Measurements from ENCODE around the gene ACKR2. TPM values are rescaled to one million over a fixed set of nuclear protein-coding genes. Genes with fewer than 3 reads are reported as not detected.

Gene ACKR2
- total and polyA plus RNA-seq, 12 donors: 0.15 to 2.1 (median 1.1) TPM

DNA sequence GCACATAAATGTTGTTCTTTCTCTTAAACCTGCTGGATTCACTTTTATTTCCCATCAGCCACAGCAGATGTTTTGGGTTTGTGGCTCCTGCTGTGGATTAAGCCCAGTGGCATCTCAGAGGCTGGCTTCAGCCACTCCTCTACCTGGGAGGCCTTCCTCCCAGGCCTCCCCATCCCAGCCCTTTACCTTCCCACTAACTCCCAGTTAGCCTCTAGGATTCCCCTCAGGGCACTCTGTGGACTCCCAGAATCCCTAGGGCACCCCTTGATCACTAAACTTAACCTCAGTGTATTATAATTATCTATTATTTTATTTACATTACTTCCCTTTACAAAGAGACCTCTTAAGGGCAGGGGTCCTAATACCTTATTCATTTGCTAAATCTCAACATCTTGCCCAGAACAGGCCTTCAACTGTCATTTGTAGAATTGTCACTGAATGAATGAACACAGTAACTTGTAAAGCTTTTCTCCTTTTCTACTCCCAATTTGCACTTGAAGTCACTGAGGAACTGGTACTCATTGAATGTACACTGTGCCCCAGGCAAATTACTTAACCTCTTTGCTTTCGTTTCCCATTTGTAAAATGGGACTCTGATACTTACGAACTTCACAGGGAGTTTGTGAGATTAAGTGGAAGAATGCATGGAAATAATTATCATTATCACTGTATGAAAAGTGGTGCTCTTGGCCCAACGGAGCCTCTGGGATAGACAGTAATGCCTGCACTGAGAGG is 44.5 kb upstream of the ACKR2 start:
- Histone ChIP-seq H3K27ac (peak overlapping the region in 1 of 10 donors; percentile 22), H3K4me3 (no peak overlapping the region), H3K4me1 (peaks cover 0 to 56% (median 0%) of the 10 kb centered on the region in 9 donors), H3K9me3 (no peaks in the 10 kb centered on the region), H3K36me3 (no peaks in the 10 kb centered on the region), H3K27me3 (no peaks in the 10 kb centered on the region)
- intact Hi-C loops (cut with DNase I): no loop called here
- TF ChIP-seq CTCF (IDR thresholded peaks at IDR 0.05): no peak
- ATAC-seq (no peak), DNase-seq (no peak)
- WGBS, 2 donors: 73 to 78% methylated on average over 3 of the region's 3 CpGs

GRCh38 chr3:42769477-42770131 is 39.6 kb upstream of the ACKR2 start:
- H3K27ac ChIP-seq: no peak overlapping the region
- 96% methylated on average over 28 of the region's 28 CpGs for WGBS, 2 donors
- no peak overlapping the region for H3K4me3 ChIP-seq
- H3K27me3 ChIP-seq: no peaks in the 10 kb centered on the region
- no peak for DNase-seq
- H3K4me1 ChIP-seq: peaks cover 0 to 26% (median 7%) of the 10 kb centered on the region in 9 donors
- intact Hi-C loops (cut with DNase I): no loop called here
- H3K9me3 ChIP-seq: no peaks in the 10 kb centered on the region
- TF ChIP-seq CTCF (IDR thresholded peaks at IDR 0.05): no peak
- no peaks in the 10 kb centered on the region for H3K36me3 ChIP-seq
- ATAC-seq: no peak

DNA sequence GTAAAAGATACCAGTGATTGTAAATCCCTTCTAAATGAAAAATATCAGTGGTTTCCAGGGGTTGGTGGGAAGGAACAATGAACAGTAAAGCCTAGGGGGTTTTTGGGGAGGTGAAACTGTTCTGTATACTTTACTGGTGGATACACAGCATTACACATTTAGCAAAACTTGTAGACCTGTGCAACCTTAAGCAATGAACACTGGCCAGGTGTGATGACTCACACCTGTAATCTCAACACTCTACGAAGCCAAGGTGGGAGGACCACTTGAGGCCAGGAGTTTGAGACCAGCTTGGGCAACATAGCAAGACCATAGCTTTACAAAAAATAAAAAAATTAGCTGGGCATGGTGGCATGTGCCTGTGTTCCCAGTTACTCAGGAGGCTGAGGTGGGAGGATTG is 38.0 kb upstream of the ACKR2 start:
- no peak overlapping the region for H3K27ac ChIP-seq
- DNase-seq: no peak
- intact Hi-C loops (cut with DNase I): no loop called here
- TF ChIP-seq CTCF (IDR thresholded peaks at IDR 0.05): no peak
- no peak overlapping the region for H3K4me3 ChIP-seq
- peaks cover 0 to 5% (median 0%) of the 10 kb centered on the region in 9 donors for H3K36me3 ChIP-seq
- 87 to 94% methylated on average over 1 of the region's 1 CpG for WGBS, 2 donors
- H3K27me3 ChIP-seq: no peaks in the 10 kb centered on the region
- no peaks in the 10 kb centered on the region for H3K9me3 ChIP-seq
- H3K4me1 ChIP-seq: peaks cover 0 to 15% (median 7%) of the 10 kb centered on the region in 9 donors
- no peak for ATAC-seq

GRCh38 chr3:42772670-42773408 is 36.4 kb upstream of the ACKR2 start, which contains the start of gene CCDC13:
Gene CCDC13, minus strand, starts transcription at chr3:42773253. Its CDS starts 14,908 bp downstream, at chr3:42758345.
- Histone ChIP-seq H3K4me3 (peak within 1 kb of the TSS; percentile 23 to 64 (median 52)), H3K9me3 (no peaks in the 10 kb centered on the region), H3K27ac (peak within 1 kb of the TSS in 9 of 10 donors; percentile 31 to 94 (median 72)), H3K4me1 (peaks cover 0 to 14% (median 7%) of the 10 kb centered on the region in 9 donors), H3K27me3 (no peaks in the 10 kb centered on the region), H3K36me3 (peaks cover 0 to 5% (median 0%) of the 10 kb centered on the region in 9 donors)
- intact Hi-C loops (cut with DNase I): no loop called here
- DNase-seq: peak; percentile 97
- peak; percentile 96 to 99 (median 98) for ATAC-seq
- peak in 1 of 9 donors; percentile 9 for TF ChIP-seq CTCF (IDR thresholded peaks at IDR 0.05)
- whole genome bisulfite sequencing, 2 donors: 4 to 5% methylated on average over 63 of the region's 63 CpGs
